NCI-H1436 (cell line): ENCODE data around the gene LBR.

Source experiments
- DNase-seq: peaks from one replicate; lab custom pipeline; 2025; lab: John Stamatoyannopoulos, UW

LBR gene

DNA sequence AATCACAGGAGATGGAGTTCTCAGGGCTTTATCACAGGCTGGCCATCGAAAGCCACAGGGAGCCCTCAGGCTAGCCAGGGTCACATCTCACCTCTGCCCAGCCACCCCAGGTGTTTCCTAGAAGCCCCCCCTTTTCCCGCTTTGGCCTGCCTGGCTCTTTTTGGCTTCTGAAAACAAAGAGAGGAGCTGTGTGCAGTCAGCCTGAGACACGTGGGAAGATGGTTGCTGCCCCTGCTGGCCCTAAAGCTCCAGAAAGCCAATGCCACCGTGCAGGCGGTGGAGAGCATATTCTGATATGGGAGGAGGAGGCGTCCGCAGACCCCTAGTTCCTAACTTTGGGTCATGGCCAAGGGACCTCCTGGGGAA, 18.7 kb upstream of the LBR start:
- no peak for DNase-seq

DNA sequence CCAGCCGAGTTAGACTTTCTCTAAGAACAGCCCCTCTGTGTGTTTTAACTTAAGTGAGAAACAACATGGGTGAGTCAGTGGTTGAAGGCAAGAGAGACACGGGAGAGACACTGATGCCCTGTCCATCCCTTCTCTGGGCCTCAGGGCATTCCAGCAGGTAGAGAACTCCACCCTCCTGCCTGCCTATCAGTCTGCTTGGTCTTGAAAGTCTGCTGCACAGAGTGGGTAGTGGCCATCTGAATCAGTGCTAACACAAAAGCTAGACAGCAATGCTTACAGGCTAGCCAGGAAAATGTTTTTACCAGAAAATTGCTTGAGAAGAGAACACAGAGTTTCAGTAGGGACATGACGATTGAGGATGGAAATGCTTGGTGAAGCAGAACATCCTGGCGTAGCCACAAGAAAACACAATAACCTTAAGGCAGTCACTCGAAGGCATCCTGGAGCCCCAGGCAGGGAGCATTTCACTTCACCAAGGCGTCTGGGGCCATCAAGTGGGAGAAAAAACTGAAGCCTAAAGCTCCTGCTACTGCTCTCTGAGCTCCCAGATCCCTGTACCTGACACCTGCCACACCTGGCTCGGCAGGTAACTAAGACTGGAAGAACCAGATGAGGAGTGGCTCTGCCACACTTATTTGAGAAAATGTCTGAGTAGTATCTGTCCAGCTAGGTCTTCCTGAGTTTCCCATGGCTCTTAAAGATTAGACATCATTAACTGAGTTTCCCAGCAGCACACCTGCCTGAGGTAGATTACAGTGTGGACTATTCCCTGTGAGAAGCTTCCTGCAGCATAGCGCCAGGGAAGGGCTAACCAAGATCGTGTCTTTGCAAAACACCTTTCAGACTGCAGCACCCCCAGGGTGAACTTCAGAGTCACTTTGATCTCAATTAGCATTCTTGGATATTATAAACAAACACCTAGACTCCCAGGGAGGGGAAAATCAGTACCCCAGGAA, 18.1 kb upstream of the LBR start:
- DNase-seq = no peak

- DNase-seq = no peak
Measured at GRCh38 chr1:225442123-225442505, 14.3 kb upstream of the LBR start.

DNA sequence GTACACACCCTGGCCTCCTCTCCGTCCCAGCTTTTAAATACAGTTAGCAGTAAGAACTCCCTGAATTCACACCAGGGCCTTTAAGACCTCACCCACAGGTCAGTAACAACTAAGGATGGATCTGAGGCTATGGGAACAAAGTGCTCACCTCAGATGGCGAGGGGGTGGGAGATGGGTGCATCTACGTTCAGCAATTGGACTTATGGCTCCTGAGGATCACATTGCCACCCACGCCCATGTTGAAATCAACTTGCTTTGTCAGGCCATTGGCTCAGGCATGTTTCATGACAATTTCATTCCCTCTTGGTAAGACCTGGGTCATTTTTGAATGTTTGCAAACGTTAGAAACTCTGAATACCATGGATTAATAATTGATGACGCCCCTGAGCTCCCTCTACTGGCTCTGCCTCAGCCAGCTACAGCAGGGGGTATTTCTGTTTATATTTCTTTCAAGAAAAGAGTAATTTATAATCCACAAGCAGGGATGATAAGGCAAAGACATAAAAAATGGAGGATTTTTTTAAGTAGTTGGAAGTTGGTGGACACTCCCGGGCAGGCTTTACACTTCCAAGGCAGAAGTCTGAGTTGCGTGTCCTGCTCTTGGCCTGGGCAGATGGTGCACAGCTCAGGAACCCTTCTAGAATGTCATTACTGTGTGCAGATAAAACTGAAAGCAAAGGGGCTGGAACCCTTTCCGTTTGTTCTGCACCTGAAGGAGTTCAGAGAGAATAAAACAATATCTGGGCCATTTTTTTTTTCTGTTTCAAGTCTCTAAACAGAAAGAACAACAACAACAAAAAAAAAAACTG, 13.7 kb upstream of the LBR start:
- DNase-seq = no peak

- DNase-seq = no peak
Measured at GRCh38 chr1:225440380-225441221, 12.8 kb upstream of the LBR start.

- no peak for DNase-seq
Measured at GRCh38 chr1:225437710-225438437, 10.0 kb upstream of the LBR start.

DNA sequence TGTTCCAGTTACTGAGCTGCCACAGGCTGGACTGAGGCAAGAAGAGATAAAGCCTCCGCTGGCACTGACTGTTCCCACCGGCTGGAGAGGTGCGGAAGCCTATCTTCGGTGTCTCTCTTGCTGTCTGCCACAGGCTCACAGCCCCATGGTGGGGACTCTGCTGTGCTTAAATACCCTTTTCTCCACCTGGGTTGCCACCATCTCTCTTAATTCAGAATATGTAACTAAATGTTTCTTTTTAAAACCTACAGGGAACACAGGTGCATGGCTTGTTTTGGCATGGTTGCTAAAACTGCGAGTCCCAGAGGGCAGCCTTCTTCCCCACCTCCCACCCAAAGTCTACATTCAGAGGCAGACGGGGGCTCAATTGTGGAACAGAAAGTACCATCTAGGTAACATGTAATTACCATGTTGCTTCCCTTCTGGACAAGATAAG, 8.1 kb upstream of the LBR start:
- DNase-seq = no peak

DNA sequence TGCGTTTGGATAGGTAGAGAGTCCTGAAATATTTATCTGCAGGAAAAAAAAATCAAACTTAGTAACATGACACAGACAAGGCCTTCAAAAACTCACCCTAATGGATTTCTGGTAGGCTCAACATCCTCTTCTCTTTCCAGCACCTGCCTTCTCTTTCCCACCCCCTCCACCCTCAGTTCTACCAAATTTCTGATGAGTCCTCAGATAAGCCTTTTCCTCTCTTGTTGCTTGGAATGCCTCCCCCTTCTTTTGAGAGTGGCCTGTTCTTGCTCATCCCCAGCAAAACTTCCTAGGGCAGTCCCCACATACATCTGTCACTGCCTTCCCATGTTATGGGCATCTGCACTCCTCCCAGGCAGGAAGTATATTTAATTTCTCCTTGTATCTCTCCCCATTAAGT, 7.6 kb upstream of the LBR start:
- no peak for DNase-seq

DNA sequence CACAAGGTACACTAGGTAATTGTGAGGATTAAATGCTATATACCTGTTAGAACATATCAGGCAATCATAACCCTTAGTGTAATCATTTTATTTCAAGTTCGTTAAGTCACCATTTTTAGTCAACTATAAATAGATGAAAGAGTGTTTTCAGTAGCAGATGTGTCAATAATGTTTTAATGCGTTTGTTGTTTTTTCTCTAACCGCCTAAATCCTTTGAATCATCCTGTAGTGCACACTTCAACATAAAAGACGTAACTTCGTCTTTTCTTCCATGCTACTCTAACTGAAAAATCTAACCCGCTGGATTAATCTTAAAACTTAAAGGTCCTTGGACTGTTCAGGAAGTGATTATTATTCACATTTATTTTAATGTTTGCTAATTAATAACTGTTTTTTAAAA, 7.2 kb upstream of the LBR start:
- no peak for DNase-seq

GRCh38 chr1:225434046-225434445, 6.2 kb upstream of the LBR start:
- DNase-seq = no peak

GRCh38 chr1:225431081-225431863, 3.4 kb upstream of the LBR start:
- DNase-seq = no peak

- no peak for DNase-seq
Measured at GRCh38 chr1:225430301-225430700, 2.5 kb upstream of the LBR start.

DNA sequence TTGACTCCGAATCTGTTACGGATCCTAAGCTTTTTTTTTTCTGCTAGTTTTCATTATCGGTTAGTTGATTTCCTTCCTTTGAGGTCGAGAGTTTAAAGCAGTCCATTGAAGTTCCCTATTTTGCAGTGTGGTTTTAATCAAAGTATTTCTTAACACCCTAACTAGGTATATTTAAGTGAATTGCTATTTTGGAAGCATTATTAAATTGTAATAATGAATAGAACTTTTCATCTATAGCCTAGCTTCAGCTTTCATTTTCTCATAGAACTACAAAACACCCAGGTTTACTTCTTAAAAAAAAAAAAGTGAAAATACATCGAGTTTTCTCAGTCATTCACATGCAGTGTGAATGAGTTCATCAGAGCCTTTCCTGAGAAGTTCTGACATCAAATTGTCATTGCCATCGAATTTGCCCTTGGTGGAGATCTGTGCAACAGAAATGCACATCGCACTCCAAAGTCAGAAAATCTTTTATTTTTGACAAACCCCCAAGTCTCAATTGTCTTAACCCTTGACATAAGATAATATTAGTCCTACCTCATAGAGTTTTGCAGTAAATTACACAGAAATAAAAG, 1.1 kb upstream of the LBR start:
- no peak for DNase-seq

GRCh38 chr1:225428068-225428880, 436 bp upstream of the LBR start:
- peak; percentile 97 for DNase-seq

GRCh38 chr1:225426395-225427234, 1.2 kb downstream of the LBR start:
- DNase-seq = peak; percentile 47

- no peak for DNase-seq
Measured at GRCh38 chr1:225425201-225425786, 2.5 kb downstream of the LBR start.

GRCh38 chr1:225424562-225425200, 3.2 kb downstream of the LBR start:
- no peak for DNase-seq

GRCh38 chr1:225423518-225423855, 4.4 kb downstream of the LBR start:
- DNase-seq = no peak
